ENCODE data around the gene IPO4.

IPO4 gene

DNA sequence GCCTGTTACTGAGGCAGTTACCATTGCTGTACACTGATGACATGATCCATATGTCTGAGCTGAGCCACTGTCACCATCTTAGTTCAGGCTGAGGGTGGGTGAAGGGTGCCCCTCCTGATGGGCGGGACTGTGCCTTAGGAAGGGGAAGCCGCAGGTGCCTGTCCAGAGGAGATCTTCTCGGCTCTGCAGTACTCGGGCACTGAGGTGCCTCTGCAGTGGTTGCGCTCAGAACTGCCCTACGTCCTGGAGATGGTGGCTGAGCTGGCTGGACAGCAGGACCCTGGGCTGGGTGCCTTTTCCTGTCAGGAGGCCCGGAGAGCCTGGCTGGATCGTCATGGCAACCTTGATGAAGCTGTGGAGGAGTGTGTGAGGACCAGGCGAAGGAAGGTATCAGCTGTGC, 37.6 kb downstream of the IPO4 start:
- no peaks in the 10 kb centered on the region for H3K27me3 ChIP-seq (ENCODE audit: insufficient read depth, poor library complexity, severe bottlenecking)
- DNase-seq (ENCODE audit: low read depth in 1 of 2, low spot score in 1 of 2) = no peak
- no peak overlapping the region for H3K27ac ChIP-seq (replicated peaks)
- no peak for TF ChIP-seq REST (IDR thresholded peaks at IDR 0.05; ENCODE audit: insufficient replicate concordance, low read depth)
- TF ChIP-seq GABPA (IDR thresholded peaks at IDR 0.05; ENCODE audit: low read depth) = no peak
- no peak for TF ChIP-seq CTCF (IDR thresholded peaks at IDR 0.05; ENCODE audit: insufficient read depth, low read length)
- no peak overlapping the region for H3K4me3 ChIP-seq (replicated peaks; ENCODE audit: insufficient read depth, low read length)

DNA sequence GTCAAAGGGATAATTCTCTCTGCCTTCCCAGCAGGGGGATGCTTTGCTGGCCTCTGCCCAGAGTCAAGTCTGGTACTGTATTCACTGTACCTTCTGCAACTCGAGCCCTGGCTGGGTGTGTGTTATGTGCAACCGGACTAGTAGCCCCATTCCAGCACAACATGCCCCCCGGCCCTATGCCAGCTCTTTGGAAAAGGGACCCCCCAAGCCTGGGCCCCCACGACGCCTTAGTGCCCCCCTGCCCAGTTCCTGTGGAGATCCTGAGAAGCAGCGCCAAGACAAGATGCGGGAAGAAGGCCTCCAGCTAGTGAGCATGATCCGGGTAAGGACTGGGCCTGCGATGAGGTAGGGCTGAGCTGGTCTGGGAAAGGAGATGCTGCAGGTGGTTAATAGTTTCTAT, 38.0 kb downstream of the IPO4 start:
- Histone ChIP-seq H3K27ac (replicated peaks) (no peak overlapping the region), H3K27me3 (ENCODE audit: insufficient read depth, poor library complexity, severe bottlenecking) (no peaks in the 10 kb centered on the region), H3K4me3 (replicated peaks; ENCODE audit: insufficient read depth, low read length) (no peak overlapping the region)
- TF ChIP-seq REST (IDR thresholded peaks at IDR 0.05; ENCODE audit: insufficient replicate concordance, low read depth) = no peak
- TF ChIP-seq POLR2AphosphoS5 (IDR thresholded peaks at IDR 0.05; ENCODE audit: low read depth) = no peak
- TF ChIP-seq SPI1 (IDR thresholded peaks at IDR 0.05; ENCODE audit: borderline replicate concordance, low read depth) = no peak
- no peak for TF ChIP-seq CTCF (IDR thresholded peaks at IDR 0.05; ENCODE audit: insufficient read depth, low read length)
- no peak for TF ChIP-seq GABPA (IDR thresholded peaks at IDR 0.05; ENCODE audit: low read depth)
- DNase-seq (ENCODE audit: low read depth in 1 of 2, low spot score in 1 of 2) = no peak

- H3K4me3 ChIP-seq (replicated peaks; ENCODE audit: insufficient read depth, low read length) = no peak overlapping the region
- TF ChIP-seq REST (IDR thresholded peaks at IDR 0.05; ENCODE audit: insufficient replicate concordance, low read depth) (no peak), GABPA (IDR thresholded peaks at IDR 0.05; ENCODE audit: low read depth) (no peak), POLR2AphosphoS5 (IDR thresholded peaks at IDR 0.05; ENCODE audit: low read depth) (no peak), CTCF (IDR thresholded peaks at IDR 0.05; ENCODE audit: insufficient read depth, low read length) (no peak), SPI1 (IDR thresholded peaks at IDR 0.05; ENCODE audit: borderline replicate concordance, low read depth) (no peak)
- H3K27me3 ChIP-seq (ENCODE audit: insufficient read depth, poor library complexity, severe bottlenecking) = no peaks in the 10 kb centered on the region
- DNase-seq (ENCODE audit: low read depth in 1 of 2, low spot score in 1 of 2) = no peak
- H3K27ac ChIP-seq (replicated peaks) = no peak overlapping the region
Observed at GRCh38 chr14:24150061-24150460, 38.6 kb downstream of the IPO4 start.

Measured in HL-60 (cell line).